GM18502 (cell line): Measurements from ENCODE around the gene USP19.

Experiments used
- ATAC-seq: cut with Tn5 transposase; IDR thresholded peaks from one replicate; pipeline ENCODE4 v1.9.1; 2021; ENCODE audit warnings: mild to moderate bottlenecking; ENCODE audit not compliant: unreplicated experiment, poor library complexity

The USP19 gene

GRCh38 chr3:49120438-49121131 is at the start of gene USP19:
TSS of gene USP19 (minus strand) at chr3:49120823. CDS start at chr3:49119145, 1,678 bp downstream.
- peak; percentile 79 for ATAC-seq

- ATAC-seq: no peak
Observed at GRCh38 chr3:49166752-49167556, 46.3 kb upstream of the USP19 start.

GRCh38 chr3:49165771-49166751 is 45.4 kb upstream of the USP19 start, which contains the start of gene CCDC71:
TSS of gene CCDC71 (minus strand) at chr3:49166331. CDS start at chr3:49164208, 2,123 bp downstream.
- peak; percentile 72 for ATAC-seq

- ATAC-seq: no peak
Observed at GRCh38 chr3:49164983-49165720, 44.5 kb upstream of the USP19 start.

- ATAC-seq: no peak
Observed at GRCh38 chr3:49163609-49164008, 43.0 kb upstream of the USP19 start.

- ATAC-seq: no peak
Observed at GRCh38 chr3:49162751-49163419, 42.3 kb upstream of the USP19 start.

GRCh38 chr3:49161808-49162530 is 41.3 kb upstream of the USP19 start:
- ATAC-seq: no peak

- no peak for ATAC-seq
Observed at GRCh38 chr3:49161197-49161596, 40.6 kb upstream of the USP19 start.

GRCh38 chr3:49158792-49159191 is 38.2 kb upstream of the USP19 start:
- ATAC-seq: no peak

- no peak for ATAC-seq
Observed at GRCh38 chr3:49158103-49158709, 37.6 kb upstream of the USP19 start.

GRCh38 chr3:49157289-49157688 is 36.7 kb upstream of the USP19 start:
- ATAC-seq: no peak

GRCh38 chr3:49153349-49153912 is 32.8 kb upstream of the USP19 start:
- no peak for ATAC-seq

- ATAC-seq: no peak
Observed at GRCh38 chr3:49151610-49152009, 31.0 kb upstream of the USP19 start.

GRCh38 chr3:49148159-49148558 is 27.5 kb upstream of the USP19 start:
- no peak for ATAC-seq

GRCh38 chr3:49140080-49140479 is 19.5 kb upstream of the USP19 start:
- no peak for ATAC-seq

GRCh38 chr3:49135499-49135898 is 14.9 kb upstream of the USP19 start:
- ATAC-seq: no peak

GRCh38 chr3:49134471-49135265 is 14.0 kb upstream of the USP19 start:
- no peak for ATAC-seq
